PFSK-1 (cell line): ENCODE results near the gene PSMD3.

Experiments used
- FOXP2 ChIP-seq: optimal IDR thresholded peaks from 2 replicates; pipeline ENCODE3; 2011; ENCODE audit warnings: borderline replicate concordance, control low read depth, inconsistent platforms; ENCODE audit not compliant: insufficient read depth; ENCODE audit errors: extremely low read length, extremely low read depth
- POLR2AphosphoS5 ChIP-seq: IDR thresholded peaks from 2 replicates; pipeline ENCODE4 v1.6.1; 2012; ENCODE audit warnings: low read depth, mild to moderate bottlenecking, control low read depth, low read length, moderate library complexity
- SIN3A ChIP-seq: IDR thresholded peaks from 2 replicates; pipeline ENCODE4 v1.6.1; 2012; ENCODE audit warnings: mild to moderate bottlenecking, low read length, moderate library complexity, borderline replicate concordance; ENCODE audit not compliant: insufficient read depth
- TAF1 ChIP-seq: IDR thresholded peaks from 2 replicates; pipeline ENCODE4 v1.6.1; 2012; ENCODE audit warnings: low read length, control low read depth, borderline replicate concordance; ENCODE audit not compliant: insufficient read depth
- TF ChIP-seq, protein P1 (sequence below), 2 experiments: IDR thresholded peaks; 2 replicates each; pipeline versions ENCODE4 v1.6.1 to v1.8.0; 2011 to 2012; ENCODE audit warnings: low read depth in 2 of 2, low read length in 2 of 2, control low read depth in 1 of 2, inconsistent platforms in 1 of 2, mild to moderate bottlenecking in 1 of 2, moderate library complexity in 1 of 2; ENCODE audit not compliant: insufficient read depth in 1 of 2

PSMD3 gene

DNA sequence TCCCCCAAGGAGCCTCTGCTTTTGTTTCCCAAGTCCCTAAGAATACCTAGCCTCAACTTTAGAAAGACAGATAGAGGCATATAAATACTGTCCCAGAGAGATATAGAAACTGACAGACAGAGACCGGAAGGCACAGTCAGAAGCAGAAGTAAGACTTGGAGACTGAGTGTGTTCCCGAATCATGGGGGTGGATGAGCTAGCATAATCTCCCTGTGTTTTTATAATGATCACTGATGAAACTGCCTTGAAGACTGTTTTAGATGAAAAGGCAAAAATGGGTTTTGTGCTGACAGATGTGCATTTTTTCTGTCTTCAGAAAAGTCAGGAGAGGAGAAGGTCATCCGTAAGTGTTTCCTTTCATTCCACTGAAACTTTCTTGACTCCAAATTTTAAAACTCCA lies 8.3 kb upstream of the PSMD3 start:
- no peak for TF ChIP-seq SIN3A
- TF ChIP-seq POLR2AphosphoS5 = no peak
- no peak for TF ChIP-seq TAF1
- no peak for TF ChIP-seq FOXP2
- TF ChIP-seq, protein P1, sequence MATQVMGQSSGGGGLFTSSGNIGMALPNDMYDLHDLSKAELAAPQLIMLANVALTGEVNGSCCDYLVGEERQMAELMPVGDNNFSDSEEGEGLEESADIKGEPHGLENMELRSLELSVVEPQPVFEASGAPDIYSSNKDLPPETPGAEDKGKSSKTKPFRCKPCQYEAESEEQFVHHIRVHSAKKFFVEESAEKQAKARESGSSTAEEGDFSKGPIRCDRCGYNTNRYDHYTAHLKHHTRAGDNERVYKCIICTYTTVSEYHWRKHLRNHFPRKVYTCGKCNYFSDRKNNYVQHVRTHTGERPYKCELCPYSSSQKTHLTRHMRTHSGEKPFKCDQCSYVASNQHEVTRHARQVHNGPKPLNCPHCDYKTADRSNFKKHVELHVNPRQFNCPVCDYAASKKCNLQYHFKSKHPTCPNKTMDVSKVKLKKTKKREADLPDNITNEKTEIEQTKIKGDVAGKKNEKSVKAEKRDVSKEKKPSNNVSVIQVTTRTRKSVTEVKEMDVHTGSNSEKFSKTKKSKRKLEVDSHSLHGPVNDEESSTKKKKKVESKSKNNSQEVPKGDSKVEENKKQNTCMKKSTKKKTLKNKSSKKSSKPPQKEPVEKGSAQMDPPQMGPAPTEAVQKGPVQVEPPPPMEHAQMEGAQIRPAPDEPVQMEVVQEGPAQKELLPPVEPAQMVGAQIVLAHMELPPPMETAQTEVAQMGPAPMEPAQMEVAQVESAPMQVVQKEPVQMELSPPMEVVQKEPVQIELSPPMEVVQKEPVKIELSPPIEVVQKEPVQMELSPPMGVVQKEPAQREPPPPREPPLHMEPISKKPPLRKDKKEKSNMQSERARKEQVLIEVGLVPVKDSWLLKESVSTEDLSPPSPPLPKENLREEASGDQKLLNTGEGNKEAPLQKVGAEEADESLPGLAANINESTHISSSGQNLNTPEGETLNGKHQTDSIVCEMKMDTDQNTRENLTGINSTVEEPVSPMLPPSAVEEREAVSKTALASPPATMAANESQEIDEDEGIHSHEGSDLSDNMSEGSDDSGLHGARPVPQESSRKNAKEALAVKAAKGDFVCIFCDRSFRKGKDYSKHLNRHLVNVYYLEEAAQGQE (IDR thresholded peaks at IDR 0.05; ENCODE audit: insufficient read depth in 1 of 2, low read depth in 2 of 2, low read length in 2 of 2) = no peak

DNA sequence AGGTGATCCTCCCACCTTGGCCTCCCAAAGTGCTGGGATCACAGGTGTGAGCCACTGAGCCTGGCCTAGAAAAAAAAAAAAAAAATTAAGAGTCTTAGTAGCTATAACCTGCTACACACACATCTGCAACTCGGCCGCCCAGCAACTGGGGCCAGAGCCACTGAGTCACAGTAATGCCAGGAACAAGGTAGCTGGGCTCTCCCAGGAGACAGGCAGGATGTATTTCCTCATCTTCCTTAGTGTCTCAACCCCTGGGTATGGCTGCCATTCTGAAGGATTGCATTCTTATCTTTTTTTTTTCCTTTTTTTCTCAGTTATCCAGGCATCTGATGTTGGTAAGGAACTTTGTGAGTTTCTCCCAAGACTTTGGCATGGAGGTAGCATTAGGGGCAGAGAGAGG lies 7.1 kb upstream of the PSMD3 start:
- no peak for TF ChIP-seq SIN3A
- TF ChIP-seq TAF1 = no peak
- no peak for TF ChIP-seq POLR2AphosphoS5
- TF ChIP-seq, protein P1 (IDR thresholded peaks at IDR 0.05; ENCODE audit: insufficient read depth in 1 of 2, low read depth in 2 of 2, low read length in 2 of 2) = no peak
- TF ChIP-seq FOXP2 = no peak

DNA sequence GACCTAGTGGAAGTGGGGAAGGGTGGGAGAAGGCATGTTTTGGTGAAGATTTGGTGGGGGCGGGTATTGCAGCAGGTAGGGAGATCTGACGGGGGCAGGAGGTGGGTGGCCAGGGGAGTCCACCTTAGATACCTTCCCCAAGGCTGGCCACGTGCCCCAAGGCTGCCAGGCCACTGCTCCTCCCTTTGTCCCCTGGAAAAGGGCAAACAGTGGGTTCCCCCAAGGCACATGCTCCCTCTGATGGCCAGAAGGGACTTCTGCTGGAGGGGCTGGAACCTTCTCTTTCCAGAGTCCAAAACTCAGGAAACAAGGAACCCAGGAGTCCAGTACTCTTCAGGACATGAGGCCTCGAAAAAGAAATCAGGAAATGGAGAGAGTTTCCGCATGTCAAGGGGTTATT lies 6.2 kb upstream of the PSMD3 start:
- TF ChIP-seq, protein P1 (IDR thresholded peaks at IDR 0.05; ENCODE audit: insufficient read depth in 1 of 2, low read depth in 2 of 2, low read length in 2 of 2) = no peak
- TF ChIP-seq SIN3A (no peak), POLR2AphosphoS5 (no peak), FOXP2 (no peak), TAF1 (no peak)

DNA sequence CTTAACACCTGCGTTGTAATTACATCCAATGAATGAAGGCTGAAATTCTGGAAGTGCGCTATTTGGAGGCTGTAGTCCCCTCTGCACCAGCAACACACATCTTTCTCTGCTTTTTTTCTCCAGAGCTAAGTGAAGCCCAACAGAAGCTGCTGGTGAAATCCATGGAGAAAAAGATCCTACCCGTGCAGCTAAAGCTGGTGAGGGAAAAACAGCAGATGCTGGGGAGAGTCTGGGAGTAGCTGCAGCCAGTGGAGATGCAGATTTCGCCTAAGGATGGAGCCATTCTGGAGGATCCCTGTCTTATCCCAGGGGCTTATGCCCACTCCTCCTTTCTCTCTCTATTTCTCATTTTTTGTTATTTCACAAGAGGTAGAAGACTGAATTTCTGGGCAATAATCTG lies 4.8 kb upstream of the PSMD3 start:
- TF ChIP-seq, protein P1 (IDR thresholded peaks at IDR 0.05; ENCODE audit: insufficient read depth in 1 of 2, low read depth in 2 of 2, low read length in 2 of 2) = no peak
- no peak for TF ChIP-seq TAF1
- no peak for TF ChIP-seq POLR2AphosphoS5
- no peak for TF ChIP-seq FOXP2
- TF ChIP-seq SIN3A = no peak

DNA sequence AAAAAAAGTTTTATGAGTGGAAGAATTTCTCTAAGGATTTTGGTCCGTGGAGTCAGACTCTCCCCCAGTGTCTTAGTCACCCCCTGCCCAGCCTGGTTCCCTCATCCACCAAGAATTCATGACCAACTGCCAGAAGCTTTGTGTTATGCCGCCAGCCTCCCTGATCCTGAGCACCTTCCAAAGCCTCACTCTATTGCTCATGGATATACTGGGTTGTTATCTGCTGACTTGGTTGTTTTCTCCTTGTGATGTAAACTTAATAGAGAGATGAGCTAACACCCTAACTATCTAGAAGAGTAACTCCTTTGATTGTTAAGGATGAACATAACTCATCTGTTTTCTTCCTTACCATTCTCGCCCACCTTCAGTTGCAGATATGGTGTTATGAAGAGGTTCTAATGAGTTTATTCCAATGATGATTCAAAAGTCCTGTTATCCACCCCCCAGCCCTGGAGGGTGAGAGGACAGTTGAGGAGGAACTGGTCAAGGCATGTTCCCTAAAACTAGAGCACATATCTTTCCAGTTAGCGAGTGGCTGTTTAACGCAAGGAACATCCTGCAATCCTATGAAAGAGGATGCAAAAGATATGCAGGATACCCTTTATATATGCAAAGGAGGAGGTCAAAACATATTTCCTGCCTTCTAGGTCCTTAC lies 1.5 kb upstream of the PSMD3 start:
- no peak for TF ChIP-seq TAF1
- no peak for TF ChIP-seq POLR2AphosphoS5
- TF ChIP-seq, protein P1 (IDR thresholded peaks at IDR 0.05; ENCODE audit: insufficient read depth in 1 of 2, low read depth in 2 of 2, low read length in 2 of 2) = no peak
- no peak for TF ChIP-seq FOXP2
- TF ChIP-seq SIN3A = no peak
